Kidney epithelial cell (primary cell): ENCODE measurements around the gene SNRNP25. TPM values are rescaled to one million over a fixed set of nuclear protein-coding genes. Genes with fewer than 3 reads are reported as not detected.
"Not testable (repeated sequence)": the region's sequence is repeated elsewhere in the genome, so short reads cannot be mapped to it uniquely, and the experiment has no call there.

Source experiments
- DNase-seq: peaks from one replicate; pipeline ENCODE4 v3.0.0-alpha.2; 2010; ENCODE audit warnings: low read depth
- H3K27me3 ChIP-seq: 2 replicates; pipeline ENCODE4 v1.6.0; 2011; ENCODE audit warnings: low read length; ENCODE audit not compliant: control insufficient read depth, insufficient read depth
- H3K36me3 ChIP-seq: 2 replicates; pipeline ENCODE4 v1.5.1; 2011; ENCODE audit warnings: low read length; ENCODE audit not compliant: control insufficient read depth, insufficient read depth
- H3K4me3 ChIP-seq: 2 replicates; pipeline ENCODE4 v1.5.1; 2011; ENCODE audit warnings: low read depth, mild to moderate bottlenecking, control low read depth, low read length
- CTCF ChIP-seq: IDR thresholded peaks from 2 replicates; pipeline ENCODE4 v1.5.1; 2011; ENCODE audit warnings: mild to moderate bottlenecking, moderate library complexity, low read length, control low read depth, inconsistent platforms; ENCODE audit not compliant: insufficient read depth, poor library complexity, severe bottlenecking
- total RNA-seq: library from RNA; depleted of rRNA; stranded (reverse); fragments of >200 nt; gene quantifications from 2 replicates; pipeline ENCODE4 v1.2.3, GENCODE V29; 2015

The SNRNP25 gene
- total RNA-seq, 1 donor from 2014 or later: 25.4 TPM

- no peaks in the 10 kb centered on the region for H3K27me3 ChIP-seq
- TF ChIP-seq CTCF: no peak
- no peak for DNase-seq
- no peak overlapping the region for H3K4me3 ChIP-seq
- H3K36me3 ChIP-seq: no peaks in the 10 kb centered on the region
These were observed 10.3 kb upstream of the SNRNP25 start for GRCh38 chr16:43294-43693.

GRCh38 chr16:44655-45054, 9.0 kb upstream of the SNRNP25 start:
- TF ChIP-seq CTCF: no peak
- Histone ChIP-seq H3K36me3 (no peaks in the 10 kb centered on the region), H3K27me3 (no peaks in the 10 kb centered on the region), H3K4me3 (no peak overlapping the region)
- DNase-seq: no peak

- H3K4me3 ChIP-seq: no peak overlapping the region
- no peaks in the 10 kb centered on the region for H3K27me3 ChIP-seq
- H3K36me3 ChIP-seq: no peaks in the 10 kb centered on the region
- TF ChIP-seq CTCF: no peak
- DNase-seq: no peak
These were observed 8.2 kb upstream of the SNRNP25 start for GRCh38 chr16:45454-45853.

- DNase-seq, H3K4me3 ChIP-seq, H3K36me3 ChIP-seq, H3K27me3 ChIP-seq: not testable (repeated sequence)
These were observed 7.1 kb upstream of the SNRNP25 start for GRCh38 chr16:46510-46909.

- Histone ChIP-seq H3K4me3 (no peak overlapping the region), H3K27me3 (no peaks in the 10 kb centered on the region), H3K36me3 (no peaks in the 10 kb centered on the region)
- no peak for TF ChIP-seq CTCF
- no peak for DNase-seq
These were observed 6.4 kb upstream of the SNRNP25 start for GRCh38 chr16:47234-47633.

- no peak for TF ChIP-seq CTCF
- H3K4me3 ChIP-seq: no peak overlapping the region
- H3K36me3 ChIP-seq: no peaks in the 10 kb centered on the region
- DNase-seq: no peak
- H3K27me3 ChIP-seq: no peaks in the 10 kb centered on the region
These were observed 2.6 kb upstream of the SNRNP25 start for GRCh38 chr16:50769-51591.
